Sigmoid colon (tissue), 7 donors: Measurements from ENCODE around the gene FOXN3. TPM values are rescaled to one million over a fixed set of nuclear protein-coding genes. Genes with fewer than 3 reads are reported as not detected.

Source experiments
- DNase-seq: peaks from one replicate; pipeline ENCODE4 v3.0.0-alpha.2; 2019
- H3K27ac ChIP-seq, 4 donors: fragments of 200-600 bp; sonication (generic); one replicate each; pipeline ENCODE4 v1.5.1; 2016 to 2019; ENCODE audit warnings: mild to moderate bottlenecking in 1 of 4
- H3K27me3 ChIP-seq, 3 donors: fragments of 200-600 bp; sonication (generic); one replicate each; pipeline ENCODE4 v1.5.1; 2019; ENCODE audit warnings: mild to moderate bottlenecking in 1 of 3
- H3K36me3 ChIP-seq, 4 donors: fragments of 200-600 bp; sonication (generic); one replicate each; pipeline ENCODE4 v1.5.1; 2016 to 2019
- H3K4me1 ChIP-seq, 4 donors: fragments of 200-600 bp; sonication (generic); one replicate each; pipeline ENCODE4 v1.5.1; 2017 to 2019
- H3K4me3 ChIP-seq, 4 donors: fragments of 200-600 bp; sonication (generic); one replicate each; pipeline ENCODE4 v1.5.1; 2017 to 2019; ENCODE audit warnings: mild to moderate bottlenecking in 2 of 4, moderate library complexity in 1 of 4
- H3K9me3 ChIP-seq, 4 donors: fragments of 200-600 bp in 3 of 4; sonication (generic) in 3 of 4; one replicate each; pipeline versions ENCODE4 v1.5.1 to v1.6.1; 2013 to 2019
- CTCF ChIP-seq, 4 experiments: fragments of 450-650 bp in 3 of 4; fragments of 200-600 bp in 1 of 4; IDR thresholded peaks; one replicate each; pipeline ENCODE4 v1.5.1; 2016 to 2019; ENCODE audit warnings: antibody characterized with exemption in 4 of 4, mild to moderate bottlenecking in 3 of 4, moderate library complexity in 2 of 4
- EP300 ChIP-seq, 4 donors: sonication (generic); formaldehyde crosslinking; IDR thresholded peaks; one replicate each; pipeline ENCODE4 v1.6.1; 2017; ENCODE audit warnings: antibody characterized with exemption in 4 of 4
- POLR2A ChIP-seq, 2 donors: fragments of 450-650 bp; IDR thresholded peaks; one replicate each; pipeline ENCODE4 v1.6.1; 2016; ENCODE audit warnings: antibody characterized with exemption in 2 of 2, mild to moderate bottlenecking in 2 of 2, moderate library complexity in 2 of 2
- POLR2AphosphoS5 ChIP-seq, 4 donors: sonication (generic); formaldehyde crosslinking; IDR thresholded peaks; one replicate each; pipeline ENCODE4 v1.6.1; 2017; ENCODE audit warnings: antibody characterized with exemption in 4 of 4
- WGBS, 2 donors: extraction: QIAGEN DNeasy Blood & Tissue Kit; methylation state at CpG; one replicate each; pipeline ENCODE4 v1.1.7; 2013; 5-methylcytosine and 5-hydroxymethylcytosine counted together
- intact Hi-C: fragments of 100-400 bp; cut with DNase I; formaldehyde crosslinking; loops from one replicate; pipeline ENCODE4 v1.15.1; 2023
- polyA plus RNA-seq, 3 donors: library from polyadenylated mRNA; stranded (reverse); fragments of 200-250 nt; gene quantifications; one replicate each; pipeline ENCODE4 v1.2.3, GENCODE V29; 2013
- total RNA-seq, 4 donors: library from RNA; depleted of rRNA; stranded (reverse); fragments of >200 nt; gene quantifications; one replicate each; pipeline ENCODE4 v1.1.0, GENCODE V29; 2016
- donor health status: healthy with polysubstance abuse.
- donor health status: Bipolar disorder and iron deficiency.
- donor health status: healthy.

Gene FOXN3
- total and polyA plus RNA-seq, 7 donors = 24.6 to 146 (median 104) TPM

DNA sequence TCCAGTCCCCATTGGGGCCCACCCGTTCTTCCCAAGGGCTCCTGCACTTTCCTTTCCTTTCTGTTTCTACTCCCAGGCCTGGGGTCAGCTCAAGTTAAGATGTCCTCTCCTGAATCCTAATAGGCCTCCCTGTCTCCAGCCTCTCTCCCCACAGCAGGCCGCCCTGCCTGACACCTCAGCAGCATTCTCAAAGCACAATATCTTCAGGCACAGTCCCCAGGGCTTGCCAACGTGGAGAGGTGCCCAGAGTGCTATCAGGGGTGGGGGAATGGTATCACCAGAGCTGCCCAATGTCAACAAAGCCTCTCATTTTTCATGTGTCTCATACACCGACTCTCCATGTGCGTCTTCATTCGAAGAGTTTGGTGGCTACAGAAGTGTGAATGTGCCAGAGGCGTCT, 123.0 kb downstream of the FOXN3 start:
- Histone ChIP-seq H3K36me3 (no peaks in the 10 kb centered on the region), H3K4me3 (no peak overlapping the region), H3K27ac (no peak overlapping the region), H3K9me3 (no peaks in the 10 kb centered on the region), H3K4me1 (peaks cover 0 to 20% (median 6%) of the 10 kb centered on the region in 4 donors), H3K27me3 (no peaks in the 10 kb centered on the region)
- WGBS, 2 donors = 90 to 93% methylated on average over 7 of the region's 7 CpGs
- TF ChIP-seq CTCF (IDR thresholded peaks at IDR 0.05) (no peak), POLR2A (IDR thresholded peaks at IDR 0.05) (no peak), POLR2AphosphoS5 (IDR thresholded peaks at IDR 0.05) (no peak), EP300 (IDR thresholded peaks at IDR 0.05) (no peak)
- DNase-seq = no peak
- intact Hi-C loops = no loop called here

DNA sequence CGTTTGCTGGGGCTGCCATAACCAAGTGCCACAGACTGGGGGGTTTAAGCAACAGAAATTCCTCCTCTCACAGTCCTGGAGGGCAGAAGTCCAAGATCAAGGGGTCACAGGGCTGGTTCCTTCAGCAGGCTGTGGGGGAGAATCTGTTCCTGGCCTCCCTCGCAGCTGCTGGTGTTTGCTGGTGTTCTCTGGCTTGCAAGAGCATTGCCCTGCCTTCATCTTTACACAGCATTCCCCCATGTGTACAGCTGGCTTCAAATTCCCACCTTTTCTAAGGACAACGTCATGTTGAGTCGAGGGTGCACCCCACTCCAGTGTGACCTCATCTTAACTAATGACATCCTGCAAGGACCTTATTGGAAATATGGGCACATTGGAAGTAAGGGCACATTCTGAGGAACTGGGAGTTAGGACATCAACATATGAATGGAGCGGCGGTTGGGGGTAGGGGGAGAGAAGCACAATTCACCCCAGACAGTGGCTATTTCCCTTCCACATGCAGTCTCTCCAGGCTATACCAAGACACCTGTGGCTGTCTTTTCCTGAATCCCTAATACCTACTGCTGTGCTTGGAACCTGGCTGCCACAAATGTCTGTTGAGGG, 123.6 kb downstream of the FOXN3 start:
- no peaks in the 10 kb centered on the region for H3K27me3 ChIP-seq
- H3K27ac ChIP-seq = no peak overlapping the region
- TF ChIP-seq CTCF (IDR thresholded peaks at IDR 0.05) (no peak), EP300 (IDR thresholded peaks at IDR 0.05) (no peak), POLR2AphosphoS5 (IDR thresholded peaks at IDR 0.05) (no peak), POLR2A (IDR thresholded peaks at IDR 0.05) (no peak)
- H3K36me3 ChIP-seq = no peaks in the 10 kb centered on the region
- no peaks in the 10 kb centered on the region for H3K9me3 ChIP-seq
- WGBS, 2 donors = 87 to 93% methylated on average over 6 of the region's 6 CpGs
- DNase-seq = no peak
- intact Hi-C loops = no loop called here
- H3K4me3 ChIP-seq = no peak overlapping the region
- H3K4me1 ChIP-seq = peaks cover 0 to 14% (median 3%) of the 10 kb centered on the region in 4 donors

- intact Hi-C loops = no loop called here
- no peak overlapping the region for H3K27ac ChIP-seq
- H3K9me3 ChIP-seq = no peaks in the 10 kb centered on the region
- H3K27me3 ChIP-seq = no peaks in the 10 kb centered on the region
- peaks cover 0 to 9% (median 0%) of the 10 kb centered on the region in 4 donors for H3K4me1 ChIP-seq
- no peak overlapping the region for H3K4me3 ChIP-seq
- TF ChIP-seq EP300 (IDR thresholded peaks at IDR 0.05) (no peak), POLR2A (IDR thresholded peaks at IDR 0.05) (no peak), POLR2AphosphoS5 (IDR thresholded peaks at IDR 0.05) (no peak), CTCF (IDR thresholded peaks at IDR 0.05) (no peak)
- no peak for DNase-seq
- 88 to 91% methylated on average over 13 of the region's 13 CpGs for WGBS, 2 donors
- H3K36me3 ChIP-seq = no peaks in the 10 kb centered on the region
Observed at GRCh38 chr14:89292579-89293313, 124.3 kb downstream of the FOXN3 start.

DNA sequence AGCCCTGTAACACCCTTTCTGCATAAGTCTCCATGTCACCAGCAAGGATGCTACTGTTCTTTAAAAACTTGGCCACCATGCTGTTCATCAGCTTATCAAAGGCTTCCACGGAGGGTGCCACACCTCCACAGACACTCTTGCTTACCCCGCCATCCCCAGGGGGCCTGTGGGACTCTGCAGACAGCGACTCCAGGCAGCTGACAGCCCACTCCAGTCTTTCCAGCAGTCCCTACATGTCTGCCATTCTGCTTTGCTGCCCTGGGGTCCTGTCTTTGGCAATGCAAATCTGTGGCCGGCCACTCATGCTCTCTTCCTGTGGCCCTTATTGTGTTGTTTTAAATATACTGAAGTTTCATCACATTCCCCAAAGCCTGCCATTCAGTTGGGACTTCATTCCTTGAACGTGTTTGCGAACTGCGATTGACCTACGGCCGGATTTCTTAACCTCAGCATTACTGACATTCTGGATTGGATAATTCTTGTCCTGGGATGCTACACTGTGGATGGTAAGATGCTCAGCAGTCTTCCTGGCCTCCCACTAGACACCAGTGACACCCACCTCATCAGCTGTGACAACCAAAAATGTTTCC, 125.6 kb downstream of the FOXN3 start:
- TF ChIP-seq CTCF (IDR thresholded peaks at IDR 0.05) (no peak), POLR2A (IDR thresholded peaks at IDR 0.05) (no peak), POLR2AphosphoS5 (IDR thresholded peaks at IDR 0.05) (no peak)
- H3K36me3 ChIP-seq = no peaks in the 10 kb centered on the region
- 90 to 91% methylated on average over 9 of the region's 9 CpGs for WGBS, 2 donors
- H3K4me3 ChIP-seq = no peak overlapping the region
- intact Hi-C loops = no loop called here
- H3K27ac ChIP-seq = no peak overlapping the region
- H3K27me3 ChIP-seq = no peaks in the 10 kb centered on the region
- peaks cover 0 to 9% (median 0%) of the 10 kb centered on the region in 4 donors for H3K4me1 ChIP-seq
- H3K9me3 ChIP-seq = no peaks in the 10 kb centered on the region
- no peak for DNase-seq
